ENCODE measurements around the gene MAP2K6.

DNA sequence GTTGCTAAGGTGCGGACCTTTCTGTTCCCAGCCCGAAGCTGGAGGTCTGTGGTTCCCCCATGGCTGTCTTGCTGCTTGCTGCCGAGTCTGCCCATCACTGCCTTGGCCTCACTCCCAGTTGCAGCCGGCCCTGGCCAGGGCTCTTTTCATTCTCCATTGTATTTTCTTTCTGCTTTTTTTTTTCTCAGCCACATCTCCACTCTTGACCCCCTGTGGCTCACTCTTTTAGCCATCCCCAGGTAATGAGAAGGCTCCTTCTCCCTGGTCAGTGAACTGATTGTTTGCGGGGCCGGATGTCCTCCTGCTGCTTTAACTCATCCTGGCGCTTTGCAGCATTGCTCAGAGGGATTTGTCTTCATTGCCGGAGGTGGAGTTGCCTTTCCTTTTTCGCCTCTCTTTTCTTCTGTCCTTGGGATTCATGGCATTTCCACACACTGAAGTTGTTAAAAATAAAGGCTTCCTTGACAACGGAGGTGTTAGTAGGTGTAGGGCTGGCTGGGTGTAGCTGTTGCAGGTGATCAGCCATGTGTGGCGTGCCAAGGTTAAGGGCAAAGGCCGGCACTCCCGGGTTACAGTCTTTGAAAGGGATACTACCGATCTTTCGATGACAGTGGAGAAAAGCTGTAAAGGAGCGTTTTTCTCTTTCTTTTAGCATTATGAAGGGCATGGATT, 34.1 kb downstream of the MAP2K6 start:
- TF ChIP-seq, protein P1, sequence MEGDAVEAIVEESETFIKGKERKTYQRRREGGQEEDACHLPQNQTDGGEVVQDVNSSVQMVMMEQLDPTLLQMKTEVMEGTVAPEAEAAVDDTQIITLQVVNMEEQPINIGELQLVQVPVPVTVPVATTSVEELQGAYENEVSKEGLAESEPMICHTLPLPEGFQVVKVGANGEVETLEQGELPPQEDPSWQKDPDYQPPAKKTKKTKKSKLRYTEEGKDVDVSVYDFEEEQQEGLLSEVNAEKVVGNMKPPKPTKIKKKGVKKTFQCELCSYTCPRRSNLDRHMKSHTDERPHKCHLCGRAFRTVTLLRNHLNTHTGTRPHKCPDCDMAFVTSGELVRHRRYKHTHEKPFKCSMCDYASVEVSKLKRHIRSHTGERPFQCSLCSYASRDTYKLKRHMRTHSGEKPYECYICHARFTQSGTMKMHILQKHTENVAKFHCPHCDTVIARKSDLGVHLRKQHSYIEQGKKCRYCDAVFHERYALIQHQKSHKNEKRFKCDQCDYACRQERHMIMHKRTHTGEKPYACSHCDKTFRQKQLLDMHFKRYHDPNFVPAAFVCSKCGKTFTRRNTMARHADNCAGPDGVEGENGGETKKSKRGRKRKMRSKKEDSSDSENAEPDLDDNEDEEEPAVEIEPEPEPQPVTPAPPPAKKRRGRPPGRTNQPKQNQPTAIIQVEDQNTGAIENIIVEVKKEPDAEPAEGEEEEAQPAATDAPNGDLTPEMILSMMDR (IDR thresholded peaks at IDR 0.05): no peak
- TF ChIP-seq POLR2AphosphoS5 (IDR thresholded peaks at IDR 0.05) (no peak), POLR2A (IDR thresholded peaks at IDR 0.05) (no peak)
